Measurements from ENCODE around the gene TMEM74B. TPM values are rescaled to one million over a fixed set of nuclear protein-coding genes. Genes with fewer than 3 reads are reported as not detected.

TMEM74B gene
- total RNA-seq, 1 donor from 2014 or later = 0.85 TPM

- Mint-ChIP-seq H3K27me3 (ENCODE audit: low read depth) (peaks cover 35% of the 10 kb centered on the region), H3K4me1 (no peaks in the 10 kb centered on the region)
Observed at GRCh38 chr20:1203630-1204029, 18.8 kb upstream of the TMEM74B start.

GRCh38 chr20:1202762-1203504 lies 18.2 kb upstream of the TMEM74B start, which contains the start of gene C20orf202:
Gene C20orf202, plus strand, starts transcription at chr20:1203454. Its CDS starts 132 bp downstream, at chr20:1203586.
- DNase-seq (ENCODE audit: low spot score in 2 of 2, unreplicated experiment in 2 of 2) = no peak
- Mint-ChIP-seq H3K36me3 (no peaks in the 10 kb centered on the region), H3K4me3 (no peak within 1 kb of the TSS), H3K27me3 (ENCODE audit: low read depth) (peaks cover 32% of the 10 kb centered on the region), H3K27ac (no peak within 1 kb of the TSS), H3K9me3 (no peaks in the 10 kb centered on the region), H3K4me1 (no peaks in the 10 kb centered on the region)
- no peak for TF ChIP-seq CTCF (IDR thresholded peaks at IDR 0.05; ENCODE audit: unreplicated experiment)

More at GRCh38 chr20:1203630-1204029, 18.8 kb upstream of the TMEM74B start:
- no peak for DNase-seq (ENCODE audit: low spot score in 2 of 2, unreplicated experiment in 2 of 2)
- Mint-ChIP-seq H3K4me3 (no peak overlapping the region), H3K9me3 (no peaks in the 10 kb centered on the region), H3K27ac (no peak overlapping the region), H3K36me3 (no peaks in the 10 kb centered on the region)
- TF ChIP-seq CTCF (IDR thresholded peaks at IDR 0.05; ENCODE audit: unreplicated experiment) = no peak

GRCh38 chr20:1199964-1200363 lies 15.2 kb upstream of the TMEM74B start:
- Mint-ChIP-seq H3K4me1 (no peaks in the 10 kb centered on the region), H3K27ac (no peak overlapping the region), H3K9me3 (no peaks in the 10 kb centered on the region), H3K27me3 (ENCODE audit: low read depth) (peaks cover 39% of the 10 kb centered on the region), H3K4me3 (no peak overlapping the region), H3K36me3 (no peaks in the 10 kb centered on the region)
- no peak for TF ChIP-seq CTCF (IDR thresholded peaks at IDR 0.05; ENCODE audit: unreplicated experiment)
- DNase-seq (ENCODE audit: low spot score in 2 of 2, unreplicated experiment in 2 of 2) = no peak

GRCh38 chr20:1199212-1199873 lies 14.6 kb upstream of the TMEM74B start:
- Mint-ChIP-seq H3K4me1 (no peaks in the 10 kb centered on the region), H3K27ac (no peak overlapping the region), H3K36me3 (no peaks in the 10 kb centered on the region), H3K4me3 (no peak overlapping the region), H3K27me3 (ENCODE audit: low read depth) (peaks cover 39% of the 10 kb centered on the region), H3K9me3 (no peaks in the 10 kb centered on the region)
- TF ChIP-seq CTCF (IDR thresholded peaks at IDR 0.05; ENCODE audit: unreplicated experiment) = no peak
- DNase-seq (ENCODE audit: low spot score in 2 of 2, unreplicated experiment in 2 of 2) = no peak

- DNase-seq (ENCODE audit: low spot score in 2 of 2, unreplicated experiment in 2 of 2) = no peak
- Mint-ChIP-seq H3K4me3 (no peak overlapping the region), H3K27me3 (ENCODE audit: low read depth) (peaks cover 39% of the 10 kb centered on the region), H3K9me3 (no peaks in the 10 kb centered on the region), H3K27ac (no peak overlapping the region), H3K4me1 (no peaks in the 10 kb centered on the region), H3K36me3 (no peaks in the 10 kb centered on the region)
- TF ChIP-seq CTCF (IDR thresholded peaks at IDR 0.05; ENCODE audit: unreplicated experiment) = no peak
Observed at GRCh38 chr20:1198751-1199150, 14.0 kb upstream of the TMEM74B start.
